ENCODE results near the gene ITGAL. TPM values are rescaled to one million over a fixed set of nuclear protein-coding genes. Genes with fewer than 3 reads are reported as not detected.
A peak's percentile ranks its signal among the peaks of the same experiment; 100 is the strongest.

Gene ITGAL
- total and polyA plus RNA-seq, 2 of the 13 experiments (the other 11 are each of a cell fraction or from before 2014, with no cell fraction given), result 0.86 to 1.2 TPM

DNA sequence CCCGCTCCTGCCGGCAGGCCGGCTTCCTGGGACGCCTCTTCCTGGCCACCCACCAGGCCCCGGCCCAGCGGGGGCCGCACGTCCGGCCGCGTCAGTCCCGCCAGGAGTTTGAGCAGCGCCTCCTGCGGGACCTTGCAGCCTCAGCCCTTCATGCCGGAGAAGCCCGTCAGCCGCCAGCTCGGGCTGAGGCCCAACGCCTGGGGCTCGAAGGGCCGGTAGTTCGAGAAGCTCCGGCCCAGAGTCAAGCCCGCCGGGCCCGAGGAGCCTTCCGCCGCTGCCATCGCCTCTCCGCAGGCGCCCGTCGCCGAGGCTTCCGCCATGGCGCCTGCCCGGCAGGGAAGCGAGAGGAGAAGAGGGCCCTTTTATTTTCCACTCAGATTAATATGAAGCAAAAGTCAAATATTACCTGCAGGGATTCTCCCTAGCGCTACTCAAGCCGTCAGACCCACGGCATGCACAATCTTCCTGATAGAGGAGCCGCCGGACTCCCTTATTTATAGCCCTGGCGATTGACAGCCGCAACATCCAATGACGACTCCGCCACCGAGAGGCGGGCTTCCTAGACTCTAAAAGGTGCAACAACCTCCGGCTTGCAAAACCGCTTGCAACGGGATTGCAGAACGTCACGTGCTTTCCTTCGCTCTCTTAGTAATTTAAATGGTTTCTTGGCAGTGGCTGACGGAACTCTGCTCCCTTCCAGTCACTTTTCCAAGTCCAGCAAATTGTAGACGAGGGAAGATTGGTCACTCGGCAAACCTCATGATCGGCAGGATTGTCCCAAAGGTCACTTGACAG, 26.9 kb upstream of the ITGAL start, which contains the start of gene SEPHS2 (continued):
- TF ChIP-seq GMEB2 (CRISPR knock-in tag; IDR thresholded peaks at IDR 0.05; ENCODE audit: low read depth), result no peak
- TF ChIP-seq, protein P1, sequence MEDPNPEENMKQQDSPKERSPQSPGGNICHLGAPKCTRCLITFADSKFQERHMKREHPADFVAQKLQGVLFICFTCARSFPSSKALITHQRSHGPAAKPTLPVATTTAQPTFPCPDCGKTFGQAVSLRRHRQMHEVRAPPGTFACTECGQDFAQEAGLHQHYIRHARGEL (CRISPR knock-in tag; IDR thresholded peaks at IDR 0.05), result peak; percentile 89; the same call in 1 of the 2 replicates
- no peak for TF ChIP-seq ZNF850 (CRISPR knock-in tag; conservative IDR thresholded peaks at IDR 0.05)
- TF ChIP-seq ARNT2 (CRISPR knock-in tag; IDR thresholded peaks at IDR 0.05; ENCODE audit: low read depth), result peak; percentile 74
- TF ChIP-seq ZNF530 (CRISPR knock-in tag; IDR thresholded peaks at IDR 0.05; ENCODE audit: low read depth), result no peak
- TF ChIP-seq SP2 (CRISPR knock-in tag; IDR thresholded peaks at IDR 0.05), result peak; percentile 93
- no peak for TF ChIP-seq DBP (CRISPR knock-in tag; IDR thresholded peaks at IDR 0.05; ENCODE audit: not compliant biosample characterization)
- no peak for TF ChIP-seq ATF3 (CRISPR knock-in tag; IDR thresholded peaks at IDR 0.05)
- peak; percentile 66; the same call in 1 of the 2 replicates for TF ChIP-seq PHF21A (CRISPR knock-in tag; IDR thresholded peaks at IDR 0.05)
- peak; percentile 24; the same call in 1 of the 2 replicates for TF ChIP-seq GABPA (IDR thresholded peaks at IDR 0.05; ENCODE audit: low read depth, low read length)
- peak; percentile 73 for TF ChIP-seq GABPA (CRISPR knock-in tag; IDR thresholded peaks at IDR 0.05; ENCODE audit: low read depth)
- TF ChIP-seq PRPF4 (IDR thresholded peaks at IDR 0.05; ENCODE audit: low read depth, low read length, poor library complexity, severe bottlenecking), result no peak
- no peak for TF ChIP-seq KDM6A (CRISPR knock-in tag; IDR thresholded peaks at IDR 0.05; ENCODE audit: low read depth)
- TF ChIP-seq ZNF3 (CRISPR knock-in tag; IDR thresholded peaks at IDR 0.05), result peak; percentile 90
- no peak for TF ChIP-seq FOSL1 (CRISPR knock-in tag; IDR thresholded peaks at IDR 0.05; ENCODE audit: borderline replicate concordance)
- TF ChIP-seq, protein P2, sequence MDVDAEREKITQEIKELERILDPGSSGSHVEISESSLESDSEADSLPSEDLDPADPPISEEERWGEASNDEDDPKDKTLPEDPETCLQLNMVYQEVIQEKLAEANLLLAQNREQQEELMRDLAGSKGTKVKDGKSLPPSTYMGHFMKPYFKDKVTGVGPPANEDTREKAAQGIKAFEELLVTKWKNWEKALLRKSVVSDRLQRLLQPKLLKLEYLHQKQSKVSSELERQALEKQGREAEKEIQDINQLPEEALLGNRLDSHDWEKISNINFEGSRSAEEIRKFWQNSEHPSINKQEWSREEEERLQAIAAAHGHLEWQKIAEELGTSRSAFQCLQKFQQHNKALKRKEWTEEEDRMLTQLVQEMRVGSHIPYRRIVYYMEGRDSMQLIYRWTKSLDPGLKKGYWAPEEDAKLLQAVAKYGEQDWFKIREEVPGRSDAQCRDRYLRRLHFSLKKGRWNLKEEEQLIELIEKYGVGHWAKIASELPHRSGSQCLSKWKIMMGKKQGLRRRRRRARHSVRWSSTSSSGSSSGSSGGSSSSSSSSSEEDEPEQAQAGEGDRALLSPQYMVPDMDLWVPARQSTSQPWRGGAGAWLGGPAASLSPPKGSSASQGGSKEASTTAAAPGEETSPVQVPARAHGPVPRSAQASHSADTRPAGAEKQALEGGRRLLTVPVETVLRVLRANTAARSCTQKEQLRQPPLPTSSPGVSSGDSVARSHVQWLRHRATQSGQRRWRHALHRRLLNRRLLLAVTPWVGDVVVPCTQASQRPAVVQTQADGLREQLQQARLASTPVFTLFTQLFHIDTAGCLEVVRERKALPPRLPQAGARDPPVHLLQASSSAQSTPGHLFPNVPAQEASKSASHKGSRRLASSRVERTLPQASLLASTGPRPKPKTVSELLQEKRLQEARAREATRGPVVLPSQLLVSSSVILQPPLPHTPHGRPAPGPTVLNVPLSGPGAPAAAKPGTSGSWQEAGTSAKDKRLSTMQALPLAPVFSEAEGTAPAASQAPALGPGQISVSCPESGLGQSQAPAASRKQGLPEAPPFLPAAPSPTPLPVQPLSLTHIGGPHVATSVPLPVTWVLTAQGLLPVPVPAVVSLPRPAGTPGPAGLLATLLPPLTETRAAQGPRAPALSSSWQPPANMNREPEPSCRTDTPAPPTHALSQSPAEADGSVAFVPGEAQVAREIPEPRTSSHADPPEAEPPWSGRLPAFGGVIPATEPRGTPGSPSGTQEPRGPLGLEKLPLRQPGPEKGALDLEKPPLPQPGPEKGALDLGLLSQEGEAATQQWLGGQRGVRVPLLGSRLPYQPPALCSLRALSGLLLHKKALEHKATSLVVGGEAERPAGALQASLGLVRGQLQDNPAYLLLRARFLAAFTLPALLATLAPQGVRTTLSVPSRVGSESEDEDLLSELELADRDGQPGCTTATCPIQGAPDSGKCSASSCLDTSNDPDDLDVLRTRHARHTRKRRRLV (CRISPR knock-in tag; IDR thresholded peaks at IDR 0.05), result peak; percentile 70; the same call in 1 of the 2 replicates
- TF ChIP-seq ZBTB38 (CRISPR knock-in tag; IDR thresholded peaks at IDR 0.05), result peak; percentile 90
- no peak for TF ChIP-seq ZBTB8A (CRISPR knock-in tag; IDR thresholded peaks at IDR 0.05; ENCODE audit: borderline replicate concordance, low read depth)
- peak; percentile 69; the same call in 1 of the 2 replicates for TF ChIP-seq ZNF792 (CRISPR knock-in tag; IDR thresholded peaks at IDR 0.05)
- TF ChIP-seq SMAD9 (CRISPR knock-in tag; IDR thresholded peaks at IDR 0.05), result no peak
- TF ChIP-seq, protein P3, sequence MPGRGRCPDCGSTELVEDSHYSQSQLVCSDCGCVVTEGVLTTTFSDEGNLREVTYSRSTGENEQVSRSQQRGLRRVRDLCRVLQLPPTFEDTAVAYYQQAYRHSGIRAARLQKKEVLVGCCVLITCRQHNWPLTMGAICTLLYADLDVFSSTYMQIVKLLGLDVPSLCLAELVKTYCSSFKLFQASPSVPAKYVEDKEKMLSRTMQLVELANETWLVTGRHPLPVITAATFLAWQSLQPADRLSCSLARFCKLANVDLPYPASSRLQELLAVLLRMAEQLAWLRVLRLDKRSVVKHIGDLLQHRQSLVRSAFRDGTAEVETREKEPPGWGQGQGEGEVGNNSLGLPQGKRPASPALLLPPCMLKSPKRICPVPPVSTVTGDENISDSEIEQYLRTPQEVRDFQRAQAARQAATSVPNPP (CRISPR knock-in tag; IDR thresholded peaks at IDR 0.05), result 0 out of 2 replicates have a peak, but pooled peaks have one; percentile 43
